ENCODE results near the gene CX3CL1. TPM values are rescaled to one million over a fixed set of nuclear protein-coding genes. Genes with fewer than 3 reads are reported as not detected.

CX3CL1 gene
- total RNA-seq = under 0.01 and 0.18 TPM in 2 replicates

GRCh38 chr16:57372372-57373116, at the start of gene CX3CL1:
Gene CX3CL1, plus strand, starts transcription at chr16:57372490. Its CDS starts 79 bp downstream, at chr16:57372569.

GRCh38 chr16:57358527-57359095, 13.7 kb upstream of the CX3CL1 start, which contains the start of gene CCL22:
Gene CCL22, plus strand, starts transcription at chr16:57358783. Its CDS starts 34 bp downstream, at chr16:57358817.

GRCh38 chr16:57403965-57404817, 31.9 kb downstream of the CX3CL1 start, which contains the start of gene CCL17:
Gene CCL17, plus strand, starts transcription at chr16:57404767. Its CDS starts 9,166 bp downstream, at chr16:57413933.

Other genes starting within 250 kb of the CX3CL1 start
- 59.4 and 80.0 TPM in 2 replicates for gene PSME3IP1, start 186.5 kb upstream of the CX3CL1 start, total RNA-seq
- gene RSPRY1, start 186.2 kb upstream of the CX3CL1 start, total RNA-seq = 51.7 and 64.6 TPM in 2 replicates
- 69.8 and 71.0 TPM in 2 replicates for gene ARL2BP, start 127.2 kb upstream of the CX3CL1 start, total RNA-seq
- gene PLLP, start 87.8 kb upstream of the CX3CL1 start, total RNA-seq = not detected in 2 replicates
- not detected in 2 replicates for gene CCL22, start 13.7 kb upstream of the CX3CL1 start, total RNA-seq
- not detected in 2 replicates for gene CCL17, start 32.3 kb downstream of the CX3CL1 start, total RNA-seq
- 40.7 and 44.9 TPM in 2 replicates for gene CIAPIN1, start 74.9 kb downstream of the CX3CL1 start, total RNA-seq
- 44.5 and 48.1 TPM in 2 replicates for gene COQ9, start 75.0 kb downstream of the CX3CL1 start, total RNA-seq
- 107 and 108 TPM in 2 replicates for gene POLR2C, start 90.2 kb downstream of the CX3CL1 start, total RNA-seq
- gene DOK4, start 114.0 kb downstream of the CX3CL1 start, total RNA-seq = 36.4 and 38.6 TPM in 2 replicates
- gene CCDC102A, start 164.1 kb downstream of the CX3CL1 start, total RNA-seq = 15.6 and 15.7 TPM in 2 replicates
- gene ADGRG5, start 170.2 kb downstream of the CX3CL1 start, total RNA-seq = not detected in 2 replicates

Data from smooth muscle cell of the umbilical artery (primary cell).